CD4-positive, alpha-beta T cell treated with Interleukin-6 for 4 hours (primary cell): Measurements from ENCODE around the gene AVPR2.

Source experiments
- DNase-seq: peaks from one replicate; pipeline ENCODE4 v3.0.0-alpha.2; 2020; ENCODE audit warnings: mixed read lengths

The AVPR2 gene

DNA sequence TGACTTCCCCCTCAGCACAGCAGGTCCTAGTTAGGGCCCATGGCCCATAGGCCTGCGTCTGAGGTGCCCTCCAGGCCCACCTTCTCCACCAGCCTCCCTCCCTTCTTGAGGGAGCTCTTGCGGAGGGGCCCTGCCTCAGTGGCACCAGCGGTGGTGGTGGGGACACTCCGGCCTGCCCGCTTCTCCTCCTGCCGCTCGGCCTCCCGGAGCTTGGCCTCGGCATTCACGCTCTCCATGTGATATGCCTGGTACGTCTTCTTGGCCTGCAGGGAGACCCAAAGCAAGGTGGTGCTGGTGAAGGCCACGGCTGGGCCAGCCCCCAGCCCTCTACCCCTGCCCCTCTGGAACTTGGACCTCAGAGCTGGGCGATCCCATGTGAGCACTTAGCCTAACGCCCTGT is 16.1 kb downstream of the AVPR2 start:
- DNase-seq = no peak

- DNase-seq = no peak
Observed at GRCh38 chrX:153921070-153921469, 16.6 kb downstream of the AVPR2 start.

DNA sequence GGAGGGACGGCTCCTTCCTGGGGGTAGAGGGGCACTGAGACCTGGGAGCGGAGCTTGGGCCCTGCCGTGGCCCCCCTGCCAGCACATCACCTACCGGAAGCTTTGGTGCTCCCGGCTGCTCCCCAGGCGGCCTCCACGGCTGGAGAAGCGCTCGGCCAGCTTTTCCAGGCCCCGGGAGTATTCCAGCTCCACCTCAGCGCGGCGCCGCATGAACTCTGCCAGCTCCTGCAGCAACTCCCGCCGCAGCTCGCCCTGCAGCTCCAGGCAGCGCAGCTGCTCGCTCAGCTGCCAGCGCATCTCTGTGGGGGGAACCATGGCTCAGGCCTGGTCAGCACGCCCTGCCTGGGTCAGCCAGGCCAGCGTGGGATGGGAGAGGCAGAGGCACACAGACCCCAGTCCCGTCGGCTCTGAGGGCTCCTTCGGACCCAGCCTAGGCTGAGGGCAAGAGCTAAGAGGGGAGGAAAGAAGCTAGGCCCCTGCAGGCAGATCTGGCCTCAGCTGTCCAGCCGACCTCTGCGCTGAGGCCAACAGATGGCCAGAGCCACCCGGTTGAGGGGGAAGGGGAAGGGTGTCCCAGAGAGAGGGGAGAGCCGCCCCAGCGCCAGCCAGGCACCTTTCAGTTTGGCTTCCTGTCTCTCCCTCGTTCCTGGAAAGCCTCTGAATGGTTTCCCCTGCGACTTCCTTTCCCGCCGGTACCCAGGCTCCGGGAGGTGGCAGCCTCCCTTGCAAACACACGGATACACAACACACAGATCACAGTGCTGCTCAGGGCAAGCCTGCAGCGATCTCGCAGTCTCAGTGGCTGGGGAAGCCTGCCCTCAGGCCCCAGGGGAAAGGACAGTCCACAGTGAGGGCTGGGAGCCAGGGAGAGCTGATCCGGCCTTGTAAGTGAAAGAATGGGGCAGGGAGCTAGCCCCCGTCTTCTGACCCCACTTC is 17.3 kb downstream of the AVPR2 start:
- DNase-seq = peak; percentile 35

DNA sequence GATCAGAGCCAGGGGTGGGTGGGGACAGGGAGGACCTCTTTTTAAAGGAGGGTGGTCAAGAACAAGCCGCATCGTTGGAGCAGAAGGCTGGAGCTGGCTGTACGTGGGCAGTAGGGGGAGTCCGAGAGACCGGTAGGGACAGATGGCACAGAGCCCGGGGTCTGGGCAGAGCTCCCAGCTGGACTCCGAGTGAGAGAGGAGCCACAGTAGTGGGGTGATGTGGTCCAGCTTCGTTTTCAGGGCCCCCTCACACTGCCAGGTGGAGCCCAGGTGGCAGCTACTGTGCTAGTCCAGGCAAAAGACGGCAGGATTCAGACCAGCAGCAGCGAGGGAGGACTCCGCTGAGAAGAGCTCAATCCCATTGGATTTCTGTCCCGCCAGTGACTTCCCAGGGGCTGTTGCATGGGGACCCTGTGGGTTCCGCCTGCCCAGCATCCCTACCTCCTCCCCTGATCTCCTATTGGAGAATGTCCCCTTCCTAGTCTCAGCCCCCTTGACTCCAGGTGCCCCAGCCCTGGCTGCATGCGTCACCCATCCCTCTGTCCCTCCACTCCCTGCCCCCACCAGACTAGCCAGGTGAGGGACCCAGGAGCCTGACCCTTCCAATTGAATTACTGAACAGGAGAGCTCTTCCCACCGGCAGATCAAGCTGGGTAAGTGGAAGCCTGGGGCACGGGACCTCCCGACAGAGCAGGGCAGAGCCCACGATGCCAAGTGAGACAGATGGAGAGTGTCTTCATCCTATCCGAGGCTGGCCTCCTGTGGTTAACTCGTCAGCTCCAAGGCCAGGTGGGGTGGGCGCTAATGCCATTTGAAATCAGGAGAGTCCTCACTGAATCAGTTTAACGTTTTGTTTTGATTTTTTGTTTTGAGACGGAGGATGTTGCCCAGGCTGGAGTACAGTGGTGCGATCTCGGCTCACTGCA is 18.7 kb downstream of the AVPR2 start:
- DNase-seq = peak; percentile 30

DNA sequence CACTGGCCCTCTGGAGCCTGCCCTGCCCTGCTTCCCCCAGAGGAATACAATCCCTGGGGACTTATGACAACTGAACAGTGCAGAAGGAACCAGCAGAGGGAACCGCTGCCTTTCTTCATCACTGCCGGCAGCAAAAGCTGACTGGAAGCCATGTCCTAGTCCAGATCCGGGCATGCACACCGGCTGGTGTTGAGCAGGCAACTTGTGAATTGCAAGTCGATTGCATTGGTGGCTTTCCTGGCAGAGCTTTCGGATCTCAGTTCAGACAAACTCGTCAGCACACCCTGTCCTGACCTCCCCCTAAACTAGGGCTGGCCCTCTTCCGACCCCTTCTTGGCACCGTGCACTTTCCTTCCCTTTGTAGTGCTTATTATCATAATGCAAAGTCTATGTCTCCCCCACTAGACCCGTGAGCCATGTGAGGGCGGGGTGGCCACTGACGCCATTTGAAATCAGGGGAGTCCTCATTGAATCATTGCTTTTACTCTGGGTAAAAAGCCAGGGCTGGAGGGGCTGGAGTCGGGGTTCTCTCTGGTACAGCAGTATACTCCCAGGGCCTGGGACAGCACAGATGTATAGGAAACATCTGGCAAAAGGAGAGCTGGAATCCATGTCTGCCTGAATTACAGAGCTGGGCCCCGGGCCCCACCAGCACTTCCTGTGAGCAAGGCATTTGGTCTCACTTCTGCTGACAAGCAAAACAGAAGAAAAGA is 19.8 kb downstream of the AVPR2 start:
- DNase-seq = peak; percentile 64

DNA sequence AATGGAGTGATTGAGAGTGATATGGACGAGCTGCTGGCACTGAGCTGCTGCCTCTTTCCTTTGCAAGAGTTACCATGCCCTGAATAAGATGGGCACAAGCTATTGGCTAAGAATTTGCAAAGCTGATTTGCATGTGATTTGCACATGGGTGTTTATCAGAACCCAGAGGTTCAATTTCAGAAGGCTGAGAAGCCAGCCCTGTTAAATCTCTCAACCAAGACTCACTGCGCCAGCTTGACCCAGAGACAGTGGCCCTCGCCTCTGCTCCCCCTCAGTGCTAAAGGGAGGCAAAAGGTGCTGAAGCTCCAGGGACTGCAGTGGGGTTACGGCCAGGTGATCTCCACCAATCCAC is 20.9 kb downstream of the AVPR2 start:
- DNase-seq = no peak

- DNase-seq = peak; percentile 60
Observed at GRCh38 chrX:153925739-153926551, 21.5 kb downstream of the AVPR2 start, which contains the start of gene ARHGAP4. TSS of gene ARHGAP4 (minus strand) at chrX:153926264. CDS start at chrX:153926202, 62 bp downstream.

DNA sequence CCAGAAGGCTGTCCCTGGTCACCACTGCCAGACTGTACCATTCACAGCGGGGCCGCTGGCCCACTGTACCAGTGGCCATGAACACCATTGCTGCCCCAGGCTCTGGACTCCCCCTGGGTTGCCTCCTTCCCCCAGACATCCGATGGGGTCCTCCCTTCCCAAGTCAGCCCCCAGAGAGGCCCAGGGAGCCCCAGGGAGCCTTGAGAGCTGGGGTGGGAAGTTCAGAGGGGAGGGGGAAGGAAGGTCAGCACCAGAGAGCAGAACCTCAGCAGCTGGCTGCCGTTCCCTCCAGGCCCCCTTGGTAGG is 22.0 kb downstream of the AVPR2 start:
- no peak for DNase-seq

DNA sequence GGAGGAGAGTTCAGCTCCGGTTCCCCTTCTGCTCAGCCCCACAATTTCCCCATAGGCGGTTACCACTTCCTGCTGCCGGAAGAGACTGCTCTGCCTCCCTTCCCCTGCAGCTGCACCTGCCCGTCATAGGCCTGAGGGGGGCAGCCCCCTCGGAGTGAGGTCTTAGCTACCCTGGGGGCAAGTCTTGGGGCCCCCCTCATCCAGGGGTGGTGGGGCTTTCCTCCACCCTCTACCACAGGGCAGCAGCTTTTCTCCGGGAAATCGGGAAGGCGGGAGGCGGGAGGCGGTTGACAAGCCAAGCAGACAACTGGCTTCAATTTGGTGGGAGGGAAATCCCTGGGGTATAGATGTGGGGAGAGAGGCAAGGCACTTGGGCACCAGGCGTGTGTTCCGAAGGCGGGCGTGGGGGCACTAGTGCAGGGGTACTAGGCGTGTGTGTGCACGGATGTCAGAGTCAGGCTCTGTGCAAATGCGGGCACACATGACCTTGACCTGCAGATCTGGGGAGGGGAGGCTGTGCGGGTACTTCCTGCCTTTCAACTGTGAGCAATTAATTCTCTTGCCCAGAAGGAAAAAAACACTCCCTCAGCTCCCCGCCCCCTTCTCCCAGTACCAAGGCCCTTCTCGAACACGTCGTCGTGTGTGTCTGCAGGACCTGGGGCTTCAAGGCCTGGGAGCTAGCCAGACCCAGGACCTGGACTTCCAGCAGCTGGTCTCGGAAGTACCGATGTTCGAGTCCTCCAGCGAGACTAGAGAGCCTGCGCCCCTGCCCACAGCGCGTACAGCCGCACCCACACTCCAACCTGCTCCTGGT is 22.6 kb downstream of the AVPR2 start:
- DNase-seq = peak; percentile 82

GRCh38 chrX:153927672-153927921 is 23.1 kb downstream of the AVPR2 start:
- no peak for DNase-seq

DNA sequence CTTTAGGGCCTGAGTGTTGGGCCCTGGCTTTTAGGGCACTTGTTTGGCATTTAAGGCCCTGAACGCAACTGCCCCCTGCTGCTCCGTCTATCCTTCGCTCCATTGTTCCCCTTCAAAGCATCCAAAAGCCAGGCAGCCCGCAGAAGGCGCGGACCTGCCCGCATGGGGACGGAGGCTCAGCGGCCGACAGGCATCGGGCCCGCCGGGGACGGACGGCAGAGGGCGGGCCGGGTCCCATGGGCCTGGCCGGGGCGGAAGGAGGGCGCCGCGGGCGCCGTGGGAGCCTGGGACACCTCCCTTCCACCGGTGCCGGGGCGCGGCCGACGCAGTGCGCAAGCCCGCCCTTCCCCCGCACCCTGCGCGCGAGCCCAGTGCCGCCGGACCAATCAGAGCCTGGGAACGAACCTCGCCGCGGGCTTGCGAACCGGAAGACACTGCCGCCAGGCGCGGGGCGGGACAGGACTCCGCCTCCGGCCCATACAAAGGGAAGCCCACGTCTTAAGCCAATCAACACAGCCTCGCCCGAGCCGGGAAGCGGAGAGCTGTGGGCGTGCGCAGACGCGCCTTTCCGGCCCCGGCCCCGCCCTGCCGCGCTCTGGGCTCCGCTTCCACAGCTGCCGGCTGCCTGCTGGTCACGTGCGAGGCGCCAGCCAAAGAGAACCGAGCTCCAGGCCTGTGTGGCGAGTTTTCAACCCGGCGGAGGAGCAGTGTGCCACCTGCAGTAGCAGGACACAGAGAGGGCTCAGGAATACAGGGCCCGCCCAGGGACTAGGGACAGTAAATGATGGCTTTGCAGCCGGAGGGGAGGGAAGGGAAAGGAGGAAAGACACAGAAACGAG is 23.7 kb downstream of the AVPR2 start:
- peak; percentile 97 for DNase-seq

GRCh38 chrX:153928846-153929245 is 24.4 kb downstream of the AVPR2 start:
- no peak for DNase-seq

- DNase-seq = no peak
Observed at GRCh38 chrX:153929576-153929975, 25.1 kb downstream of the AVPR2 start.

- no peak for DNase-seq
Observed at GRCh38 chrX:153930011-153930910, 25.8 kb downstream of the AVPR2 start.

GRCh38 chrX:153931151-153931550 is 26.7 kb downstream of the AVPR2 start:
- no peak for DNase-seq

DNA sequence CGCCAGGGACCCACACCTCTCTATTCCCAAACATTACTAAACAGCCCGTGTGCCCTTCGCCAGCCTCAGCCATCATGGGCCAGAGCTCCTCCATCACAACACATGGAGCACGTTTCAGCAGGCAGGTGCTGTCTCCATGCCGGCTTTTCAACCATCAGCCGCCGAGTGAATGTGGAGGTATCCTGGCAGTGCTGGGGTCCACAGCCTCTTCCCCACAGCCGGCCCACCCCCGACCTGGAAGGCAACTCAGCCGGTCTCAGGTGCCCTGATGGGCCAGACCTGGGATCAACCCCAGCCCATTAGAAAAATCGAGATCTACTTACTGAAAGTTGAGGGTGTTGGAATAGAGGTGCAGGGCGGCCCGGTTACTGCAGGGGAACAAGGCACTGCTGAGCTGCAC is 27.3 kb downstream of the AVPR2 start:
- no peak for DNase-seq

GRCh38 chrX:153932220-153932915 is 27.9 kb downstream of the AVPR2 start:
- DNase-seq = no peak

DNA sequence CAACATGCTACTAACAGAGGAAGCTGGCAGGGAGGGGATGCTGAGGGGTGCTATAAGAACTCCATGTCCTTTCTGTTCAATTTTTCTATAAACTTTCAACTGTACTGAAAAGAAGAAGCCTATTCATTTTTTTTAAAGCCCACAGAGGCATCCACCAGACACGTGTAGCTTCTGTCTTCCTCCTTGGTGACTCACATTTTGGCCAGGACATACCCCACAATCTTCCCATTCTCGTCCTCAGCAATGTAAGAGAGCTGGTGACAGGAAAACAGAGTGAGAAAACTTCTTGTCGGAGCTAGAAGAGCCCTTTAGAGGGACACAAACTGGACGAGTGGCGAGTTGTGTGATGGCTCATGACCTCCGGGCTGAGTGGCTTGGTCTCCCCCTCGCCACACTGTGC is 29.3 kb downstream of the AVPR2 start:
- DNase-seq = no peak
